Activated T-helper 1 cell treated with anti-CD3 and anti-CD28 coated beads, Interleukin-12 subunit alpha, Interleukin-12 subunit beta, Interleukin-2, Interleukin-4 antibody, amounts not matched to agents 30 ng/mL and 10 ng/mL and 1 ng/mL, durations not matched to agents 14 hours and 24 hours and 36 hours (primary cell): ENCODE results near the gene METRN. TPM values are rescaled to one million over a fixed set of nuclear protein-coding genes. Genes with fewer than 3 reads are reported as not detected.
A peak's percentile ranks its signal among the peaks of the same experiment; 100 is the strongest.

Source experiments
- DNase-seq: peaks from one replicate; pipeline ENCODE4 v3.0.0; 2021; ENCODE audit warnings: low spot score
- H3K27ac Mint-ChIP-seq: one replicate; pipeline ENCODE4 v1.8.0; 2021; ENCODE audit warnings: mild to moderate bottlenecking, mixed read lengths
- H3K27me3 Mint-ChIP-seq: one replicate; pipeline ENCODE4 v1.8.0; 2022; ENCODE audit warnings: mild to moderate bottlenecking, moderate library complexity, mixed read lengths; ENCODE audit not compliant: insufficient read depth
- H3K36me3 Mint-ChIP-seq: one replicate; pipeline ENCODE4 v1.8.0; 2021; ENCODE audit warnings: low read depth, mixed read lengths
- H3K4me1 Mint-ChIP-seq: one replicate; pipeline ENCODE4 v1.8.0; 2021; ENCODE audit warnings: low read depth, mixed read lengths
- H3K4me3 Mint-ChIP-seq: one replicate; pipeline ENCODE4 v1.8.0; 2021; ENCODE audit warnings: mild to moderate bottlenecking, moderate library complexity, mixed read lengths
- H3K9me3 Mint-ChIP-seq: one replicate; pipeline ENCODE4 v1.8.0; 2021; ENCODE audit warnings: mixed read lengths
- intact Hi-C: fragments of 100-400 bp; cut with micrococcal nuclease; formaldehyde crosslinking; loops from one replicate; pipeline ENCODE4 v1.15.1; 2024
- total RNA-seq: library from RNA; stranded (reverse); gene quantifications from 2 replicates; pipeline ENCODE4 v1.2.3, GENCODE V29; 2022

Gene METRN
- 21.8 and 29.6 TPM in 2 replicates for total RNA-seq

DNA sequence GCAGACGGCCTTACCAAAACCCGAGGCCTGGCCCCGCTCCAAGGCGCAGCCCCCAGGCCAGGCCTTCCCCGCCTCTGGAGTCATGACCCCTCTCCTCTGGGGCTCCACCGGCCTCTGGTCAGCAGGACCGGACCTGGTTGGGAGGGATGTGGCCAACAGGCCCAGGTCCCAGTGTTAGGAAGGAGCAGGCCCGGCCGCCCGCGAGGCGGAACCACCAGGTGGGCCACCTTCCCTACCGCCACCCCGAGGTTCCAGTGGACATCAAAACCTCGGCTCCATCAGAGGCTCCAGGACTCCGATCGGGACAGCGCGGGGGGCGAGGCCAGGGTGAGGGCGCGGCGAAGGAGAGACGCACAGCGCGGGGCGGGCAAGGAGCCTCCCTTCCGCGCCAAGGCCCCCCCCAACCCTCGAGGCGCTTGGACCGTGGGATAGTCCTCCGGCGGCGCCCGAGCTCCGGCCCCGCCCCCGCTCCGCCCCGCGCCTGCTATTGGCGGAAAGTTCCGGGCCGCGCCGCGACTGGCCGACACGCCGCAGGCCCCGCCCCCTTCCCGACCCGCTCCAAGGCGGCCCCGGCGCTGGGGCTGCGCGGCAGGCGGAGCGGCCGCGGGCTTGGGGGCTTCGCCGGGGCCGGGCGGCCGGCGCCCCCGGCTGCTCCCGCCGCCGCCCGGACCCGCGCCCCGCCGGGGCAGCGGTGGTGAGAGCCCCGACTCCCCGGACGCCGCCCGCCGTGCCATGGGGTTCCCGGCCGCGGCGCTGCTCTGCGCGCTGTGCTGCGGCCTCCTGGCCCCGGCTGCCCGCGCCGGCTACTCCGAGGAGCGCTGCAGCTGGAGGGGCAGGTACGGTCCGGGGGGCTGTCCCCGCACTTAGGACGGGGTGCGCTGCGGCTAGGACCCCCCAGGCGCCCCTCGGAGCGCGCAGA, at the start of gene METRN:
METRN (plus strand) TSS at position 561 of the 919 bp plus-strand sequence; CDS start at position 733, 172 bp downstream.
- Mint-ChIP-seq H3K36me3 (no peaks in the 10 kb centered on the region), H3K27ac (no peak within 1 kb of the TSS), H3K4me3 (peak within 1 kb of the TSS; percentile 60), H3K27me3 (peaks cover 19% of the 10 kb centered on the region), H3K4me1 (no peaks in the 10 kb centered on the region), H3K9me3 (no peaks in the 10 kb centered on the region)
- intact Hi-C loops: loop anchor here (1.0 to 5.0 kb wide), 4 partner anchors 24 to 92 kb away; partner anchors contain the start of genes CHTF18, RPUSD1, STUB1 and WDR24
- peak; percentile 88 for DNase-seq

DNA sequence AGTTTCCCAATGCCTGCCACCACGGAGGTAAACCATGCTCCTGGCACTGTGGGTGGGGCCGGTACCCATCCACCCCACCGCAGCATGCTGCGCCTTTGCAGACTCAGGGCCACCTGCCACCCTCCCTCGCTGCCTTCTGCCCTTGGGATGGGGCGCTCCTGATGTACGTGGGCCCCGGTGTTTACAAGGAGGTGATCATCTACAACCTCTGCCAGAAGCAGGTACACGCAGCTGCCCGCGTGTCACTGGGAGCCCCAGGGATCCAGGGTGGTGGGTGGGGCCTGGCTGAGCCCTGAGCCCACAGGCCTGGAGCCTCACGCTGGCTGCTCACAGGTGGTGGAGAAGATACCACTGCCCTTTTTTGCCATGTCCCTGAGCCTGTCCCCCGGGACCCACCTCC, 48.3 kb upstream of the METRN start:
- no peaks in the 10 kb centered on the region for H3K27me3 Mint-ChIP-seq
- H3K9me3 Mint-ChIP-seq: no peaks in the 10 kb centered on the region
- intact Hi-C loops: no loop called here
- peaks cover 4% of the 10 kb centered on the region for H3K4me1 Mint-ChIP-seq
- DNase-seq: no peak
- H3K27ac Mint-ChIP-seq: no peak overlapping the region
- H3K4me3 Mint-ChIP-seq: no peak overlapping the region
- H3K36me3 Mint-ChIP-seq: peaks cover 5% of the 10 kb centered on the region

DNA sequence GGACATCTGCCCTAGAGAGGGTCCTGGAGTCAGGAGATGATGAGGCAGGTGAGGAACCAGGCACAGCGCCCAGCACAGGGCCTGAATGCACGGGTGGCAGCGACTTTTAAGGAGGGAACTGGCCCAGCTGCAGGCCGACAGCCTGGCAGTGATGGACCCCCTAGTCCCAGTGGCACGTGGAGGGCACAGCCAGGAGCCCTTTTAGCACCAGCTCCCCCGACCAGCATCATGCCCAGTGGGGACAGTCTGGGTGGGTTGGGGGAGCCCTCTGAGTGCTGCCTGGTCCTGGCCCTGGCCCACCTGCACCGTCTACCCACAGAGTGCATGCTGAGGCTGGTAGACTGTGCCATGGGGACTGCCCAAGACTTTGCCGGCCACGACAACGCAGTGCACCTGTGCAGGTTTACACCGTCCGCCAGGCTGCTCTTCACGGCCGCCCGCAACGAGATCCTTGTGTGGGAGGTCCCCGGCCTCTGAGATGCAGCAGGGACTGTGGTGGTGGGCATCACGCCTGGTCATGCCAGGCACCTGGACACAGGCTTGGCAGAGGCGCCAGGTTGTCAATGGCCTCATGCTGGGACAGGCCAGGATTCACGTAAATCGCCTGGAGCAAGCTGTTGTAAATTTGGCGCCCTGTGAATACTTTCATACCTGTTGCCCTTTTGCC, 47.7 kb upstream of the METRN start:
- no peak for DNase-seq
- Mint-ChIP-seq H3K4me3 (peak overlapping the region; percentile 76), H3K9me3 (no peaks in the 10 kb centered on the region), H3K4me1 (peaks cover 4% of the 10 kb centered on the region), H3K27me3 (no peaks in the 10 kb centered on the region), H3K27ac (peak overlapping the region; percentile 86), H3K36me3 (peaks cover 5% of the 10 kb centered on the region)
- intact Hi-C loops: loop anchor here (1.0 kb wide), 1 partner anchor 13 kb away; the partner anchor contains the start of gene STUB1

DNA sequence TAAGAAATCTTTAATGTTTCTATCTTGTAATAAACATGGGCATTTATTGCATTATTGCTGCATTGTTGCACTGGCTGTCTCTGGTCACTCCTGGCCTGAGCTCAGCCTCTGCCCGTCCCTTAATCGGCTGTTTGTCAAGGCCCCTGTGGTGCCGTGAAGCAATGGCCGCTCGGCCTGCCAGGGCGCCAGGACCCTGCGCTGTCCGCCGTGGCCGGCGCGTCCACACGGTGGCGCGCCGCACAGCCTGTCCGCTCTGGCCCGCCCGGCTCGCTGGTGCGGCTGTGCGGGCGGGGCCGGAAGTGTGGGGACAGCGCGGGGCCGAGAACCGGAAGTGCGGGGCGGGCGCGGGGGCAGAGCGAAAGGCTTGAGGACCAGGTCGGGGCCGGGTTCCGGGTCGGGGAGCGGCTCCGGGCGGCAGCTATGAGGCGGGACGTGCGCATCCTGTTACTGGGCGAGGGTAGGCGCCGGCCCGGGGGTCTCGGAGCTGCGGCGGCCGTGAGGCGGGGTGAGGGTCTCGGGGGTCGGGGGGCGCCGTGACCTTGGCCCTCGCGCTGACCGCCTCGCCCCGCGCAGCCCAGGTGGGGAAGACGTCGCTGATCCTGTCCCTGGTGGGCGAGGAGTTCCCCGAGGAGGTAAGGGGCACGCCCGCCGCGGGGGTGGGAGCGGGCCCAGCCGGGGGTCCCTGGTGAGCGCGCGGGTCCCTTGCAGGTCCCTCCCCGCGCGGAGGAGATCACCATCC, 47.0 kb upstream of the METRN start, which contains the start of gene RHOT2:
RHOT2 (plus strand) TSS at position 353 of the 739 bp plus-strand sequence; CDS start at position 421, 68 bp downstream.
- Mint-ChIP-seq H3K4me1 (peaks cover 4% of the 10 kb centered on the region), H3K9me3 (no peaks in the 10 kb centered on the region), H3K36me3 (peaks cover 9% of the 10 kb centered on the region), H3K27ac (peak within 1 kb of the TSS; percentile 86), H3K4me3 (peak within 1 kb of the TSS; percentile 85), H3K27me3 (no peaks in the 10 kb centered on the region)
- peak; percentile 94 for DNase-seq
- intact Hi-C loops: loop anchor here (1.0 kb wide), 2 partner anchors 12 to 32 kb away; partner anchors contain the start of genes METTL26 and STUB1

DNA sequence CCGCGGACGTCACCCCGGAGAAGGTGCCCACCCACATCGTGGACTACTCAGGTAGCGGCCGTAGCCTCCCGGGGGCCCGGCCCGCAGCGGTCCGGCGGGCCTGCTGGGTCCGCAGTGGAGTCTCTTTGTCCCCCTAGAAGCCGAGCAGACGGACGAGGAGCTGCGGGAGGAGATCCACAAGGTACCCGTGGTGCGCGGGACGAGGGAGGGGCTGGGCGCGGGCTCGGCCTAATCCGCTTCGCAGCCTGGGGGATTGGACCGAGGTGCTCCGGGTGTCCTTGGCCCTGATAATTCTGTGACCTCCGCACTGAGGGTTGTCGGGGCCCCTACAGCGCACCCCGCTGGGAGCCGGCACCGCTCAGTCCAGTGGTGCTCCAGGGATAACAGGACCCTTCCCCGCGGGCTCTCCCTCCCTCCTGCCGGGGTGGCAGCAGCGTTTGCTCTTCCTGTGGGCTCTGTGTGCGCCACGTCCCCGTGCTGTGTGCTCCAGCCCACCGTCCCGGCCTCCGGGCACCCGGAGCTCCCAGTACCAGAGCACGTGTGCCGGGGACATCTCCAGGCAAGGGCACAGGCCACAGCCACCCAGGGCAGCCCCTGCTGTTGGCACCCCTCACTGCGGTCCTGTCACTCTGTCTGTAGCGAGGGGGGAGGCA, 46.3 kb upstream of the METRN start:
- intact Hi-C loops: loop anchor here (1.0 kb wide), 1 partner anchor 32 kb away; the partner anchor contains the start of gene METTL26
- Mint-ChIP-seq H3K9me3 (no peaks in the 10 kb centered on the region), H3K27me3 (no peaks in the 10 kb centered on the region), H3K4me3 (peak overlapping the region; percentile 85), H3K4me1 (peaks cover 4% of the 10 kb centered on the region), H3K36me3 (peaks cover 11% of the 10 kb centered on the region), H3K27ac (no peak overlapping the region)
- no peak for DNase-seq

DNA sequence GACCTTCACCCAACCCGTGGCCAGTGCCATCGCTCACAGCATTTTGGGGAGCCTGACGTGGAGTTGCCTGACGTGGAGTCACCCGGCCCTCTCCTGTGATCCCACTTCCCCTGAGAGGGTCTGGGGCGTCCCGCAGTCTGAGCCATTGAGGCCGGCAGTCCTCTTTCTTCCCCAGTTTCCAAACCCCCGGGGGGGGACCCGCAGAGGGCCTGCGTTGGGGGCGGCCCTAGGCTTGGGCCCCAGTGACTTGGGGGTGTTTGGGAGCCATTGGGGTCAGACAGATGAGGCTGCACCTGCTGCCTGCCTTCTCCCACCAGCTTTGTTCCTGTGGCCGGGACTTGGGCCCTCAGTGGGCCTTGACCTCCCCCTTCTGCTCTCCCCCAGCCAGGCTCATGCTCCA, 45.3 kb upstream of the METRN start:
- Mint-ChIP-seq H3K9me3 (no peaks in the 10 kb centered on the region), H3K27ac (no peak overlapping the region), H3K27me3 (no peaks in the 10 kb centered on the region), H3K36me3 (peaks cover 11% of the 10 kb centered on the region), H3K4me1 (peaks cover 4% of the 10 kb centered on the region), H3K4me3 (peak overlapping the region; percentile 85)
- no peak for DNase-seq
- intact Hi-C loops: no loop called here

DNA sequence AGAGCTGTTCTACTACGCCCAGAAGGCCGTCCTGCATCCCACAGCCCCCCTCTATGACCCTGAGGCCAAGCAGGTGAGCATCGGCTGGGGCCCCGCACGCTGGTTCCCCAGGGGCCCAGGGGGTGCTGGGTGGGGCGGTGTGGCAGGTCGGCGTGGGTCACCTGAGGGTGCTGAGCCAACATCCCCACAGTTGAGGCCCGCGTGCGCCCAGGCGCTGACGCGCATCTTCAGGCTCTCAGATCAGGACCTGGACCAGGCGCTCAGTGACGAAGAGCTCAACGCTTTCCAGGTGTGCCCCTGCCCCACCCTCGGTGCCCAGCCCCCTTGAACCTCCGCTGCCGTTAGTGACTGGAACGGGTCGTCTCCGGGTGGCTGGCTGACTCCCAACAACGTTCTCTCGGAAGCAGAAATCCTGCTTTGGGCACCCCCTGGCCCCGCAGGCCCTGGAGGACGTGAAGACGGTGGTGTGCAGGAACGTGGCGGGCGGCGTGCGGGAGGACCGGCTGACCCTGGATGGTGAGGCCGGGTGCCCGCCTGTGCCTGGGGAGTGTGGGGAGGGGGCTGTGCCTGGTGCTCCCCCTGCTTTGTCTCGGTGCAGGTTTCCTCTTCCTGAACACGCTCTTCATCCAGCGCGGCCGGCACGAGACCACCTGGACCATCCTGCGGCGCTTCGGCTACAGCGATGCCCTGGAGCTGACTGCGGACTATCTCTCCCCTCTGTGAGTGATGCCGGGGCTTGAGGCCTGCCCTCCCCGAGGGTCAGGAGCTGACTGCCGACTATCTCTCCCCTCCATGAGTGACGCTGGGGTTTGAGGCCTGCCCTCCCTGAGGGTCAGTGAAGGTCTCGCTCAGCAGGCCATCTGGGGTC, 44.2 kb upstream of the METRN start:
- Mint-ChIP-seq H3K27ac (no peak overlapping the region), H3K9me3 (no peaks in the 10 kb centered on the region), H3K4me1 (peaks cover 4% of the 10 kb centered on the region), H3K27me3 (peaks cover 7% of the 10 kb centered on the region), H3K4me3 (peak overlapping the region; percentile 85), H3K36me3 (peaks cover 11% of the 10 kb centered on the region)
- intact Hi-C loops: no loop called here
- DNase-seq: no peak

DNA sequence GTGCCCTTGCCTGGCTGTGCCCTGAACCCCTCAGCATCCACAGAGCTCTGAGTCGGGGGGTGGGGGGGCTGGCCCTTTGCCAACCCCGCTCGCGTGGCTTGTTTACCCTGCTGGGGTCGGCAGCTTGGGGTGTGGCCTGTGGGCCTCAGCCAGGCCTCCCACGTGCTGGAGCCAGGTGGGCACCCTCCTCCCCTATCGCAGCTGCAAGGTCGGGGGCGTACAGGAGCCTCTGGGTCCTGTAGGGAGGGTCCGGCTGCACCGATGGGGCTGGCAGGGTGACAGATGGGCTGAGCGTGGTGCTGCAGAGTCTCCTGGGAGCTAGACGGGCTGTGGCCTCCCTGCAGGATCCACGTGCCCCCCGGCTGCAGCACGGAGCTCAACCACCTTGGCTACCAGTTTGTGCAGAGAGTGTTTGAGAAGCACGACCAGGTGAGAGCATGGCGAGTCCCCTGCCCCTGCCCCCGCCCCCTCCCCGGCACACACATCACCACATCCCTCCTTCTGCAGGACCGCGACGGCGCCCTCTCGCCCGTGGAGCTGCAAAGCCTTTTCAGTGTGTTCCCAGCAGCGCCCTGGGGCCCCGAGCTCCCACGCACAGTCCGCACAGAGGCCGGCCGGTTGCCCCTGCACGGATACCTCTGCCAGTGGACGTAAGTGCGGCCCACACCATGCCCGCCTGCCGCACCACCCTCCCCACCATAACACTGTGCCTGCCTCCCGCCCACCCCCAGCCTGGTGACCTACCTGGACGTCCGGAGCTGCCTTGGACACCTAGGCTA, 43.4 kb upstream of the METRN start:
- Mint-ChIP-seq H3K9me3 (no peaks in the 10 kb centered on the region), H3K36me3 (peaks cover 11% of the 10 kb centered on the region), H3K27me3 (peaks cover 7% of the 10 kb centered on the region), H3K4me1 (peaks cover 4% of the 10 kb centered on the region), H3K4me3 (peak overlapping the region; percentile 15), H3K27ac (no peak overlapping the region)
- DNase-seq: no peak
- intact Hi-C loops: no loop called here

DNA sequence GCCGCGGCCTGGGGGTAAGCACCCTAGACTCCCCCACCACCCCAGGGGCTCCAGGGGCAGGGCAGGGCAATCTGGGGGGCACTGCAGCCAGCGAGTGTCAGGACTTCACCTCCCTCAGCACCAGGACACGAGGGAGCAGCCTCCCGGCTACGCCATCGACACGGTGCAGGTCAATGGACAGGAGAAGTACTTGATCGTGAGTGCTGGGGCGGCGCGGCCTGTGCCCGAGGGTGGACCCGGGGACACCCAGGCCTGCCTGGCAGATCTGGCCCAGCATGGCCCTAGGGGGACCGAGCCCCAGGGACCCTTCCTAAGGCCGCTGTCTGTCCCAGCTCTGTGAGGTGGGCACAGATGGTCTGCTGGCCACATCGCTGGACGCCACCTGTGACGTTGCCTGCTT, 42.5 kb upstream of the METRN start:
- H3K27ac Mint-ChIP-seq: no peak overlapping the region
- H3K4me1 Mint-ChIP-seq: peaks cover 4% of the 10 kb centered on the region
- peaks cover 7% of the 10 kb centered on the region for H3K27me3 Mint-ChIP-seq
- peaks cover 11% of the 10 kb centered on the region for H3K36me3 Mint-ChIP-seq
- no peaks in the 10 kb centered on the region for H3K9me3 Mint-ChIP-seq
- intact Hi-C loops: no loop called here
- no peak for DNase-seq
- no peak overlapping the region for H3K4me3 Mint-ChIP-seq

DNA sequence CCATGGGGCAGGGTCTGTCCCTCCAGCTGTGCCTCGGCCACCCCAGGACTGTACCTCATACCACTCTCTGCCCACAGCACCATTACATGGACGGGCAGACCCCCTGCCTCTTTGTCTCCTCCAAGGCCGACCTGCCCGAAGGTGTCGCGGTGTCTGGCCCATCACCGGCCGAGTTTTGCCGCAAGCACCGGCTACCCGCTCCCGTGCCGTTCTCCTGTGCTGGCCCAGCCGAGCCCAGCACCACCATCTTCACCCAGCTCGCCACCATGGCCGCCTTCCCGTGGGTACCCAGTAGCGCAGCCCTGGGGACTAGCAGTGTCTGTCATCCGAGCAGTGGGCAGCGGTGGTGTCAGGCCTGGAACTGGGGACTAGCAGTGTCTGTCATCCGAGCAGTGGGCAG, 42.1 kb upstream of the METRN start:
- no peak for DNase-seq
- intact Hi-C loops: no loop called here
- H3K4me1 Mint-ChIP-seq: no peaks in the 10 kb centered on the region
- H3K27ac Mint-ChIP-seq: no peak overlapping the region
- peaks cover 7% of the 10 kb centered on the region for H3K27me3 Mint-ChIP-seq
- no peaks in the 10 kb centered on the region for H3K9me3 Mint-ChIP-seq
- H3K36me3 Mint-ChIP-seq: peaks cover 11% of the 10 kb centered on the region
- no peak overlapping the region for H3K4me3 Mint-ChIP-seq

DNA sequence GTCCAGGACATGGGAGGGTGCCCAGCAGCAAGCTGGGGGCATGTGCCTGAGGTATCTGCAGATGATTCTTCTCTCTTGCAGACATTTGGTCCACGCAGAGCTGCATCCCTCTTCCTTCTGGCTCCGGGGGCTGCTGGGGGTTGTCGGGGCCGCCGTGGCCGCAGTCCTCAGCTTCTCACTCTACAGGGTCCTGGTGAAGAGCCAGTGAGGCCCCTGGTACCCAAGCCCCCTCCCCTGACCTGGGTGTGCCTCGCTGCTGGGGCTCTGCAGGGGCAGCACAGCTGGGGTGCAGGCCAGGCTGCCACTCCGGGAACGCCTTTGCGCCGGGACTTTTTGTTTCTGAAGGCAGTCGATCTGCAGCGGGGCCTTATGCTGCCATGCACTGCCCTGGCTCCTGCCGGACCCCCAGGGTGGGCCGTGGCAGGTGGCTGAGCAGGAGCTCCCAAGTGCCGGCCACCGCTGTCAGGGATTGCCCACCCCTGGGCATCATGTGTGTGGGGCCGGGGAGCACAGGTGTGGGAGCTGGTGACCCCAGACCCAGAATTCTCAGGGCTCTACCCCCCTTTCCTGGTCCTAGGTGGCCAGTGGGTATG, 41.4 kb upstream of the METRN start:
- Mint-ChIP-seq H3K36me3 (peaks cover 11% of the 10 kb centered on the region), H3K9me3 (no peaks in the 10 kb centered on the region), H3K27ac (no peak overlapping the region), H3K4me3 (no peak overlapping the region), H3K4me1 (no peaks in the 10 kb centered on the region), H3K27me3 (peaks cover 7% of the 10 kb centered on the region)
- no peak for DNase-seq
- intact Hi-C loops: no loop called here
